ENCODE measurements around the gene HEMGN. TPM values are rescaled to one million over a fixed set of nuclear protein-coding genes. Genes with fewer than 3 reads are reported as not detected.
"Not testable (repeated sequence)": the region's sequence is repeated elsewhere in the genome, so short reads cannot be mapped to it uniquely, and the experiment has no call there.

The HEMGN gene
- total RNA-seq, 2 donors from 2014 or later: 0.31 to 0.63 TPM

DNA sequence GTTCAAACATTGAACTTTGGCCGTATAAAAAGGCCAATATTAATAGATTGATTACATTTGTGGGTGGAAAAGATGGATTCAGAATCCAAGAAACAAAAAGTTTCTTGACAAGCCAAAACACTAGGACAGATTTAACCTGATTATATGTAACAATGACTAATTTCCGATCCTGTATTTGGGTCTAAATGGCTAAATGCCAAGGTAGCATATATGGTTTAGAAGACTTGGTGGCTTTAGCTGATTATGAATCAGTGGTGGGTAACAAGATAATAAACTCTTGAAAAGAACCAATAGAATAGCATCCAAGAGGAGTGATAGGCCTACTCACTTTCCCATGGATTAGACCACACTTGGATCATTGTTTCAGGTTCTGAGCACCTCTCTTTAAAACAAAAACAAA is 23.4 kb upstream of the HEMGN start:
- DNase-seq (ENCODE audit: low spot score): no peak
- no peaks in the 10 kb centered on the region for H3K9me3 ChIP-seq
- H3K27ac ChIP-seq: no peak overlapping the region
- H3K4me1 ChIP-seq: no peaks in the 10 kb centered on the region
- H3K36me3 ChIP-seq: no peaks in the 10 kb centered on the region
- H3K4me3 ChIP-seq: no peak overlapping the region
- no peaks in the 10 kb centered on the region for H3K27me3 ChIP-seq
- TF ChIP-seq, protein P1, sequence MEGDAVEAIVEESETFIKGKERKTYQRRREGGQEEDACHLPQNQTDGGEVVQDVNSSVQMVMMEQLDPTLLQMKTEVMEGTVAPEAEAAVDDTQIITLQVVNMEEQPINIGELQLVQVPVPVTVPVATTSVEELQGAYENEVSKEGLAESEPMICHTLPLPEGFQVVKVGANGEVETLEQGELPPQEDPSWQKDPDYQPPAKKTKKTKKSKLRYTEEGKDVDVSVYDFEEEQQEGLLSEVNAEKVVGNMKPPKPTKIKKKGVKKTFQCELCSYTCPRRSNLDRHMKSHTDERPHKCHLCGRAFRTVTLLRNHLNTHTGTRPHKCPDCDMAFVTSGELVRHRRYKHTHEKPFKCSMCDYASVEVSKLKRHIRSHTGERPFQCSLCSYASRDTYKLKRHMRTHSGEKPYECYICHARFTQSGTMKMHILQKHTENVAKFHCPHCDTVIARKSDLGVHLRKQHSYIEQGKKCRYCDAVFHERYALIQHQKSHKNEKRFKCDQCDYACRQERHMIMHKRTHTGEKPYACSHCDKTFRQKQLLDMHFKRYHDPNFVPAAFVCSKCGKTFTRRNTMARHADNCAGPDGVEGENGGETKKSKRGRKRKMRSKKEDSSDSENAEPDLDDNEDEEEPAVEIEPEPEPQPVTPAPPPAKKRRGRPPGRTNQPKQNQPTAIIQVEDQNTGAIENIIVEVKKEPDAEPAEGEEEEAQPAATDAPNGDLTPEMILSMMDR (IDR thresholded peaks at IDR 0.05): no peak

DNA sequence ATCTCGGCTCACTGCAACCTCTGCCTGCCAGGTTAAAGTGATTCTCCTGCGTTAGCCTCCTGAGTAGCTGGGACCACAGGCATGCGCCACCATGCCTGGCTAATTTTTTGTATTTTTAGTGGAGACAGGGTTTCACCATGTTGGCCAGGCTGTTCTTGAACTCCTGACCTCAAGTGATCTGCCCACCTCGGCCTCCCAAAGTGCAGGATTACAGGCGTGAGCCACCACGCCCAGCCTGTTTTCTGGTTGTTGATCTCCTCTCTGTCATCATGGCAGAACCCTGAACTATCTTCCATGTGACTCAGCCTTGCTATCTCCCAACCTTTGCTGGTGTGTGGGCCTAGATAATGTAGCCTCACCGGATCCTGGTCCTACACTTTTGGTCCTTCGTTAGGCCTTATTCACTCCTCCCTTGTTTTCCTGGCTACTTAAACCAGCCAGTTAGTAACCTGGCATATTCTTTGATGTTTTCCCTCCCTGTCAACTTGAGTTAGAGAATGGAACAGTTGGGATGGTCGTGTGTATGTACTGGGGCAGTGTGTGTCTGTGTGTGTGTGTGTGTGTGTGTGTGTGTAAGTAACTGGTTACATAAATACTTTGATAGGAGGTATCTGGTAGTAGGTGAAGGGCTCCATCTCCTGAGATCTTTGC is 22.8 kb upstream of the HEMGN start:
- H3K4me3 ChIP-seq; H3K9me3 ChIP-seq; H3K36me3 ChIP-seq; H3K27ac ChIP-seq; H3K27me3 ChIP-seq; H3K4me1 ChIP-seq; DNase-seq (ENCODE audit: low spot score): not testable (repeated sequence)

DNA sequence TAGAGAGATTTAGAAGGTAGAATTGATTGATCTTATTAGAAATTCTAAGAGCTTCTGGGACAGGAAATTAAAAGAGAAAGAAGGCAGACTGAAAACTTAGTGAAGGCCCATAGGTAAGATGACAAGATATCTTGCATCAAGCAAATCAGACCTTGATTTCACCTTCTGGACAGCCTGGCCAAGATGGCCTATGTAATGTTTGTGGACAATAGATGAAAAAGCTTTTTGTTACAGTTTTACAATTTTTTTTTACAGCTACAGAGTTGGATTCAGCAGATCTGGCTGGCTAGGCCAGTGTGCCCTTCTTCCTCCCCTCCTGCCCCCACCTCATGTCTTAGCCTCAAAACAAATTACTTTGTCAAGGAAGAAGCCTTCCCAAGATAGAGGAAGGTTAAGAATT is 21.6 kb upstream of the HEMGN start:
- no peak overlapping the region for H3K27ac ChIP-seq
- no peak for DNase-seq (ENCODE audit: low spot score)
- no peak overlapping the region for H3K4me3 ChIP-seq
- no peaks in the 10 kb centered on the region for H3K4me1 ChIP-seq
- H3K9me3 ChIP-seq: no peaks in the 10 kb centered on the region
- TF ChIP-seq, protein P1 (IDR thresholded peaks at IDR 0.05): no peak
- H3K36me3 ChIP-seq: no peaks in the 10 kb centered on the region
- no peaks in the 10 kb centered on the region for H3K27me3 ChIP-seq

DNA sequence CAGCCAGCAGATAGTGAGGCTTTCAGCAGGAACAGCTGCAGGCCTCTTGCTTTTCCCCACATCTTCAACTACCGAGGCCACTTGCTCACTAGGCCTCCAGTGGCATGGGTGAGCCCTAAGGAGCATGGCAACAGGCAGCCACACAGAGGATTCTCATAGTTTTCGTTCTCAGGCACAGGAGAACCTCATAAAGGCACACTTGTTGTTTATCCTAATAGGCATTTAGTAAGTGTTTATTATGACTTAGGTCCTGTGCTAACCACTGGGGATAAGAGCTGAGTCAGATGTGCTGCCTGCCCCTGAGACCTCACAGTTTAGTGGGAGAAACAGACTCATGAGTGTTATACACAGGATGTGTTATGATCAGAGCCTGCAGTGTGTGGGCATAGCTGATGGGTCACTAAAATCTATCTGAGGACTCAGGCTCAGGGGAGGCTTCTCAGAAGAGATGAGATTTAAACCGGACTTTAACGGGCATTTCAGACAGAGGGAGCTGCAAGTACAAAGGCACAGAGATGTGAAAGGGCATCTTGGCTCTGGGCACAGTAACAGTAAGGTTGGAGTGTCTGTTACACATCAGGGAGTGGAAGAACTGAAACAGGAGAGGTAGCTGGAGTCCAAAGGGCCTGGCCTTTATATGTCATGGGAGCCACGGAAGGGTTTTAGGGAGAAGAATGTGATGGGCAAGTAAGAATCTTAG is 21.0 kb upstream of the HEMGN start:
- H3K27me3 ChIP-seq: no peaks in the 10 kb centered on the region
- no peaks in the 10 kb centered on the region for H3K4me1 ChIP-seq
- H3K36me3 ChIP-seq: no peaks in the 10 kb centered on the region
- H3K4me3 ChIP-seq: no peak overlapping the region
- H3K9me3 ChIP-seq: no peaks in the 10 kb centered on the region
- TF ChIP-seq, protein P1 (IDR thresholded peaks at IDR 0.05): no peak
- no peak overlapping the region for H3K27ac ChIP-seq
- DNase-seq (ENCODE audit: low spot score): no peak

DNA sequence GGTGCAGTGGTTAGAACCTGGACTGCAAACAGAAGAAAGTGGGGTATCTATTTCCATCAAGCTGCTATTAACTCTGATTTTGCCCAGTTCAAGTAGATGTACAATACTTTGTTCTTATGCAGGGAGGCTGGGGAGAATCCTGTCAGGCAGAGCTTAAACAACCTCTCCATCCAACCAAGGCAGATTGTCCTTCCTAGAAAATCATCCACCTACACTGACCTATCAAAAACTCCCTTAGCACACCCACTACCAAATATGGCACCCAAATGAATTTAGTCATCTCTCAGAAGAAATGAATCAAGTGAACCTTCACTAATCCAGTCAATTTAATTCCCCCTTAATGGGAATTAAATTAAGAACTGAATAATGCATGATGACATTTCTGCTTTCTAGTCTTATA is 18.4 kb upstream of the HEMGN start:
- Histone ChIP-seq H3K9me3 (no peaks in the 10 kb centered on the region), H3K4me3 (no peak overlapping the region), H3K4me1 (no peaks in the 10 kb centered on the region), H3K36me3 (no peaks in the 10 kb centered on the region), H3K27ac (no peak overlapping the region), H3K27me3 (no peaks in the 10 kb centered on the region)
- TF ChIP-seq, protein P1 (IDR thresholded peaks at IDR 0.05): no peak
- DNase-seq (ENCODE audit: low spot score): no peak

DNA sequence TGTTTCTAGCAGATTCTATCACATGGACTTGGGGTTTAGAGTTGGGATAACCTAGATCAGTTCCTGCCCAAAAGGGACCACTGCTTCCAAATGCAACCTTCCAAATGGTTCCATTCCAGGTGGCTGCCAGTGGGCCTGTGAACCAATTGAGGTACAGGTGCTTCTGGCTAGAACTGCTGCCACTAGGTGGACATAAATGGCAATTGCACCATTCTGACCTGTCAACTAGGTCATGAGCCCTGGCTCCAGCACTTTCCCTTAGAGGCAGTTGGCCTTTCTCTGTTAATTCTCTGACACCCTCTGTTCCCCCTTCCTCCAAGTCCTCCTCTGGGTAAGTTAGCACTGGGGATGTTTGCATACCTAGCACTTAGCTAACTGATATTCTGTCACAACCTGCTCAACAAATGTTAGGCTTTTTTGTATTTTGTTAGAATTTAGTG is 16.6 kb upstream of the HEMGN start:
- H3K27ac ChIP-seq: no peak overlapping the region
- no peak overlapping the region for H3K4me3 ChIP-seq
- no peak for DNase-seq (ENCODE audit: low spot score)
- TF ChIP-seq, protein P1 (IDR thresholded peaks at IDR 0.05): peak in 1 of 2 donors; percentile 63
- no peaks in the 10 kb centered on the region for H3K9me3 ChIP-seq
- no peaks in the 10 kb centered on the region for H3K27me3 ChIP-seq
- no peaks in the 10 kb centered on the region for H3K4me1 ChIP-seq
- H3K36me3 ChIP-seq: no peaks in the 10 kb centered on the region

DNA sequence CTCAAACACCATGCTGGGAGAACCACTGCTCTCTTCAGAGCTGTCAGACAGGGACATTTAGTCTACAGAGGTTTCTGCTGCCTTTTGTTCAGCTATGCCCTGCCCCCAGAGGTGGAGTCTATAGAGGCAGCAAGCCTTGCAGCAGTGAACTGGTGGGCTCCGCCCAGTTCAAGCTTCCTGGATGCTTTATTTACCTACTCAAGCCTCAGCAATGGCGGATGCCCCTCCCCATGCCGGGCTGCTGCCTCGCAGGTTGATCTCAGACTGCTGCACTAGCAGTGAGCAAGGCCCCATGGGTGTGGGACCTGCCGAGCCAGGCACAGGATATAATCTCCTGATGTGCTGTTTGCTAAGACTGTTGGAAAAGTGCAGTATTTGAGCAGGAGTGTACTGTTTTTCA is 12.9 kb upstream of the HEMGN start:
- H3K4me1 ChIP-seq; H3K27ac ChIP-seq; H3K9me3 ChIP-seq; H3K4me3 ChIP-seq; H3K27me3 ChIP-seq; H3K36me3 ChIP-seq; DNase-seq (ENCODE audit: low spot score): not testable (repeated sequence)

DNA sequence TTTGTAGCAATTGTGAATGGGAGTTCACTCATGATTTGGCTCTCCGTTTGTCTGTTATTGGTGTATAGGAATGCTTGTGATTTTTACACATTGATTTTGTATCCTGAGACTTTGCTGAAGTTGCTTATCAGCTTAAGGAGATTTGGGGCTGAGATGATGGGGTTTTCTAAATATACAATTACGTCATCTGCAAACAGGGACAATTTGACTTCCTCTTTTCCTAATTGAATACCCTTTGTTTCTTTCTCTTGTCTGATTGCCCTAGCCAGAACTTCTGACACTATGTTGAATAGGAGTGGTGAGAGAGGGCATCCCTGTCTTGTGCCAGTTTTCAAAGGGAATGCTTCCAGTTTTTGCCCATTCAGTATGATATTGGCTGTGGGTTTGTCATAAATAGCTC is 9.1 kb upstream of the HEMGN start:
- not testable (repeated sequence) for H3K36me3 ChIP-seq; H3K27me3 ChIP-seq; DNase-seq (ENCODE audit: low spot score); H3K27ac ChIP-seq; H3K4me1 ChIP-seq; H3K4me3 ChIP-seq; H3K9me3 ChIP-seq

DNA sequence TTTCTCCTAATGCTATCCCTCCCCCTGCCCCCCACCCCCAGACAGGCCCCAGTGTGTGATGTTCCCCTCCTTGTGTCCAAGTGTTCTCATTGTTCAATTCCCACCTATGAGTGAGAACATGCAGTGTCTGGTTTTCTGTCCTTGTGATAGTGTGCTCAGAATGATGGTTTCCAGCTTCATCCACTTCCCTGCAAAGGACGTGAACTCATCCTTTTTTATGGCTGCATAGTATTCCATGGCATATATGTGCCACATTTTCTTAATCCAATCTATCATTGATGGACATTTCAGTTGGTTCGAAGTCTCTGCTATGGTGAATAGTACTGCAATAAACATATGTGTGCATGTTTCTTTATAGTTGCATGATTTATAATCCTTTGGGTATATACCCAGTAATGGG is 7.5 kb upstream of the HEMGN start:
- DNase-seq (ENCODE audit: low spot score); H3K4me3 ChIP-seq; H3K4me1 ChIP-seq; H3K9me3 ChIP-seq; H3K27ac ChIP-seq; H3K27me3 ChIP-seq; H3K36me3 ChIP-seq: not testable (repeated sequence)

All from right atrium auricular region (tissue), 2 donors.